ENCODE measurements around the gene ANKRD11. TPM values are rescaled to one million over a fixed set of nuclear protein-coding genes. Genes with fewer than 3 reads are reported as not detected.

The ANKRD11 gene
- total RNA-seq, 1 experiment from 2014 or later, result 297 TPM

DNA sequence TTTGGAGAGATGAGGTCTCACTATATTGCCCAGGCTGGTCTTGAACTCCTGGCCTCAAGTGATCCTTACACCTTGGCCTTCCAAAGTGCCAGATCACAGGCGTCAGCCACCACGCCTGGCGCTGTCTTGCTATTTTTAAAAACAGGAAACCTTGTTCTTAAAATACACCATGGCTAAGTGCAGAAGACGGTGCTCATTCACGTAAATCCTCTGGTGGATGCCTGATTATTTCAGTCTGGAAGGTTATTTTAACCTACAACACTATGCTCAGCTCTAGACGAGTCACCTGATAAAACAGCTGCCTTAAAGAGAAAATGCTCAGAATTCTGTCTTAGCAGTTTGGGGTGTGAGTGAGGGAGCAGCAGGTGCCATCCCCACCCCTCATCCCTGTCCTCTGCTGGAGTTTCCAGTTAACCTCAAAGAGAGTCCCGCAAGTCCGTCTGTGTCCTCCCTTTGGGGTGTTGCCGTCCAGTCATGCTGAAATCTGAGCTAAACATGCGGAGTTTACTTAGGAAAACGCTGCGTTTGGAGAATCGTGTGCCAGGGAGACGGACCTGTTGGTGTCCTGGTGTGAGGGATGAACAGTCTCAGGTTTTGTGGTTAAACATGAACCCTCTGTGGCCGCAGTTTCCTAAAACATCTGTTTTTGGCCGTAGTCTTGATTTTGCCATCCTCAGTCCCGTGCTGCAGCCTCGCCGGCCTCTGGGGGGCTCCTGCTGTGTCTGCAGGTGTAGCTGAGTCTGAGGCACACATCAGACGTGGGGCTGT, 35.0 kb upstream of the ANKRD11 start:
- POLR2A ChIA-PET, result no interaction called here

DNA sequence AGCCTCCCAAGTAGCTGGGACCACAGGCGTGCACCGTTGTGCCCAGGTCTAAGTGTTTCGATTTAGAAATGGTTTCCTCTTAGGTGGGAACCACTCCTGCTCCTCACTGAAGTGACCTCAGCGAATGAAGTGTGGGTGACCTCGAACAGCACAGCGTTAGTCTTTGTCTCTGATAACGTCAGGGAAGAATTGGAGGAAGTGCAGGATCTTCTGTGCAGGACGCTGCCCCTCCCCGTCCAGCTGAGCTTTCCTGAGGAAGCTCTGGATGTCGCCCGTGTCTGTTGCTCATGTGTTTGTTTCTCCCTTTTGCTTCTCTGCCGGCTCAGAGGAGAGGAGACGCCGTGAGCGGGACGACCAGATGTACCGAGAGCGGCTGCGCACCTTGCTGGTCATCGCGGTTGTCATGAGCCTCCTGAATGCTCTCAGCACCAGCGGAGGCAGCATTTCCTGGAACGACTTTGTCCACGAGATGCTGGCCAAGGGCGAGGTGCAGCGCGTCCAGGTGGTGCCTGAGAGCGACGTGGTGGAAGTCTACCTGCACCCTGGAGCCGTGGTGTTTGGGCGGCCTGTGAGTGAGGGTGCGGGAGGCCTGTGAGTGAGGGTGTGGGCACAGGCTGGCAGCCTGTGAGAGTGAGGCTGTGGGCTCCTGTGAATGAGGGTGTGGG, 33.5 kb upstream of the ANKRD11 start:
- BruUV-seq (replicated peaks), result no TSS peak
- Histone ChIP-seq H3K36me3 (ENCODE audit: control insufficient read depth, insufficient read depth, low read length) (peaks cover 8% of the 10 kb centered on the region), H3K9me3 (no peaks in the 10 kb centered on the region), H3K27me3 (replicated peaks; ENCODE audit: control insufficient read depth, insufficient read depth, low read length) (no peaks in the 10 kb centered on the region), H3K4me3 (ENCODE audit: low read depth, low read length) (no peak overlapping the region), H3K4me1 (no peaks in the 10 kb centered on the region)
- ChIA-PET POLR2A (no interaction called here), CTCF (no interaction called here)
- TF ChIP-seq, protein P1, sequence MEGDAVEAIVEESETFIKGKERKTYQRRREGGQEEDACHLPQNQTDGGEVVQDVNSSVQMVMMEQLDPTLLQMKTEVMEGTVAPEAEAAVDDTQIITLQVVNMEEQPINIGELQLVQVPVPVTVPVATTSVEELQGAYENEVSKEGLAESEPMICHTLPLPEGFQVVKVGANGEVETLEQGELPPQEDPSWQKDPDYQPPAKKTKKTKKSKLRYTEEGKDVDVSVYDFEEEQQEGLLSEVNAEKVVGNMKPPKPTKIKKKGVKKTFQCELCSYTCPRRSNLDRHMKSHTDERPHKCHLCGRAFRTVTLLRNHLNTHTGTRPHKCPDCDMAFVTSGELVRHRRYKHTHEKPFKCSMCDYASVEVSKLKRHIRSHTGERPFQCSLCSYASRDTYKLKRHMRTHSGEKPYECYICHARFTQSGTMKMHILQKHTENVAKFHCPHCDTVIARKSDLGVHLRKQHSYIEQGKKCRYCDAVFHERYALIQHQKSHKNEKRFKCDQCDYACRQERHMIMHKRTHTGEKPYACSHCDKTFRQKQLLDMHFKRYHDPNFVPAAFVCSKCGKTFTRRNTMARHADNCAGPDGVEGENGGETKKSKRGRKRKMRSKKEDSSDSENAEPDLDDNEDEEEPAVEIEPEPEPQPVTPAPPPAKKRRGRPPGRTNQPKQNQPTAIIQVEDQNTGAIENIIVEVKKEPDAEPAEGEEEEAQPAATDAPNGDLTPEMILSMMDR (IDR thresholded peaks at IDR 0.05; ENCODE audit: insufficient read depth in 1 of 2, low read depth in 1 of 2, low read length in 1 of 2, severe bottlenecking in 1 of 2, unreplicated experiment in 1 of 2), result no peak
- Mint-ChIP-seq H3K9me3 (ENCODE audit: unreplicated experiment) (no peaks in the 10 kb centered on the region), H3K27me3 (ENCODE audit: insufficient read depth, unreplicated experiment) (no peaks in the 10 kb centered on the region), H3K27ac (ENCODE audit: unreplicated experiment) (no peak overlapping the region), H3K36me3 (ENCODE audit: insufficient read depth, unreplicated experiment) (peaks cover 99% of the 10 kb centered on the region), H3K4me1 (ENCODE audit: low read depth, unreplicated experiment) (no peaks in the 10 kb centered on the region), H3K4me3 (ENCODE audit: unreplicated experiment) (no peak overlapping the region)
- intact Hi-C loops (cut with micrococcal nuclease; ENCODE audit: unreplicated experiment), result no loop called here
- DNase-seq, result no peak

More for the DNA sequence above, 35.0 kb upstream of the ANKRD11 start:
- Mint-ChIP-seq H3K4me3 (ENCODE audit: unreplicated experiment) (no peak overlapping the region), H3K9me3 (ENCODE audit: unreplicated experiment) (no peaks in the 10 kb centered on the region), H3K27ac (ENCODE audit: unreplicated experiment) (no peak overlapping the region), H3K36me3 (ENCODE audit: insufficient read depth, unreplicated experiment) (peaks cover 98% of the 10 kb centered on the region), H3K4me1 (ENCODE audit: low read depth, unreplicated experiment) (no peaks in the 10 kb centered on the region), H3K27me3 (ENCODE audit: insufficient read depth, unreplicated experiment) (no peaks in the 10 kb centered on the region)
- TF ChIP-seq, protein P1 (IDR thresholded peaks at IDR 0.05; ENCODE audit: insufficient read depth in 1 of 2, low read depth in 1 of 2, low read length in 1 of 2, severe bottlenecking in 1 of 2, unreplicated experiment in 1 of 2), result peak in 1 of 2 experiments; percentile 6
- intact Hi-C loops (cut with micrococcal nuclease; ENCODE audit: unreplicated experiment), result no loop called here
- no TSS peak for BruUV-seq (replicated peaks)
- Histone ChIP-seq H3K4me1 (no peaks in the 10 kb centered on the region), H3K4me3 (ENCODE audit: low read depth, low read length) (no peak overlapping the region), H3K9me3 (no peaks in the 10 kb centered on the region), H3K36me3 (ENCODE audit: control insufficient read depth, insufficient read depth, low read length) (peaks cover 9% of the 10 kb centered on the region), H3K27me3 (replicated peaks; ENCODE audit: control insufficient read depth, insufficient read depth, low read length) (no peaks in the 10 kb centered on the region)
- no peak for DNase-seq
- CTCF ChIA-PET, result no interaction called here

DNA sequence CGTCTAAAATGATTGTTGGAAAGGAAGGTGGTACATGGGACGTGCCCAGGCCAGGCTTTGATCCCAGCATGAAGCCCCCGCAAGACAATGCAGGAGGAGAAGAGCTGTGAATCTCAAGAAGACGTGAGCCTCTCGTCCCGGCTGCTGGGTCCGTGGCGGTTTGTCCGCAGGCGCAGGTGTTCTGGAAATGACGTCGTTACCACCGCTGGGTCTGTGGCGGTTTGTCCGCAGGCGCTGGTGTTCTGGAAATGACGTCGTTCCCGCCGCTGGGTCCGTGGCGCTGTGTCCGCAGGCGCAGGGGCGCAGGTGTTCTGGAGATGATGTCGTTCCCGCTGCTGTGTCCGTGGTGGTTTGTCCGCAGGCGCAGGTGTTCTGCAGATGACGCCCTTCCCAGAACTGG, 31.9 kb upstream of the ANKRD11 start:
- DNase-seq, result no peak
- Histone ChIP-seq H3K27me3 (replicated peaks; ENCODE audit: control insufficient read depth, insufficient read depth, low read length) (no peaks in the 10 kb centered on the region), H3K9me3 (no peaks in the 10 kb centered on the region), H3K36me3 (ENCODE audit: control insufficient read depth, insufficient read depth, low read length) (peaks cover 8% of the 10 kb centered on the region), H3K4me1 (no peaks in the 10 kb centered on the region), H3K4me3 (ENCODE audit: low read depth, low read length) (no peak overlapping the region)
- Mint-ChIP-seq H3K36me3 (ENCODE audit: insufficient read depth, unreplicated experiment) (peaks cover 99% of the 10 kb centered on the region), H3K27me3 (ENCODE audit: insufficient read depth, unreplicated experiment) (no peaks in the 10 kb centered on the region), H3K9me3 (ENCODE audit: unreplicated experiment) (no peaks in the 10 kb centered on the region), H3K4me1 (ENCODE audit: low read depth, unreplicated experiment) (no peaks in the 10 kb centered on the region), H3K4me3 (ENCODE audit: unreplicated experiment) (no peak overlapping the region), H3K27ac (ENCODE audit: unreplicated experiment) (no peak overlapping the region)
- TF ChIP-seq, protein P1 (IDR thresholded peaks at IDR 0.05; ENCODE audit: insufficient read depth in 1 of 2, low read depth in 1 of 2, low read length in 1 of 2, severe bottlenecking in 1 of 2, unreplicated experiment in 1 of 2), result no peak
- ChIA-PET CTCF (no interaction called here), POLR2A (interaction anchor here (0.7 kb wide), 1 partner anchor 15 kb away, joined by 3 read pairs; no protein-coding TSS in a partner anchor)
- BruUV-seq (replicated peaks), result no TSS peak
- intact Hi-C loops (cut with micrococcal nuclease; ENCODE audit: unreplicated experiment), result no loop called here

All from Caco-2 (cell line).